WERI-Rb-1 (cell line): ENCODE measurements around the gene SYPL2.

ENCODE experiments used
- DNase-seq: peaks from one replicate; pipeline ENCODE4 v3.0.0-alpha.2; 2020
- H3K27ac ChIP-seq: fragments of 250-450 bp; sonication (Bioruptor Pico); 2 replicates; pipeline ENCODE4 v1.5.1; 2020; ENCODE audit warnings: mild to moderate bottlenecking, moderate library complexity
- H3K27me3 ChIP-seq: fragments of 250-450 bp; sonication (Bioruptor Pico); 2 replicates; pipeline ENCODE4 v1.5.1; 2021; ENCODE audit warnings: mild to moderate bottlenecking, low read depth, moderate library complexity; ENCODE audit not compliant: insufficient read depth, severe bottlenecking
- H3K36me3 ChIP-seq: fragments of 250-450 bp; sonication (Bioruptor Pico); 2 replicates; pipeline ENCODE4 v1.5.1; 2020; ENCODE audit warnings: mild to moderate bottlenecking, moderate library complexity
- H3K4me3 ChIP-seq: 2 replicates; pipeline ENCODE4 v1.5.1; 2011; ENCODE audit warnings: low read depth, mild to moderate bottlenecking, control low read depth, low read length
- H3K9me3 ChIP-seq: fragments of 250-450 bp; sonication (Bioruptor Pico); 2 replicates; pipeline ENCODE4 v1.5.1; 2021; ENCODE audit warnings: mild to moderate bottlenecking, moderate library complexity; ENCODE audit not compliant: severe bottlenecking
- CTCF ChIP-seq: IDR thresholded peaks from 2 replicates; pipeline ENCODE4 v1.5.1; 2011; ENCODE audit warnings: low read depth, mild to moderate bottlenecking, control low read depth, inconsistent platforms, low read length

Gene SYPL2

GRCh38 chr1:109527098-109527811 lies 60.9 kb downstream of the SYPL2 start:
- Histone ChIP-seq H3K27ac (no peak overlapping the region), H3K27me3 (no peaks in the 10 kb centered on the region), H3K36me3 (no peaks in the 10 kb centered on the region), H3K9me3 (peaks cover 6% of the 10 kb centered on the region), H3K4me3 (no peak overlapping the region)
- no peak for TF ChIP-seq CTCF
- DNase-seq: no peak

GRCh38 chr1:109527846-109528695 lies 61.7 kb downstream of the SYPL2 start:
- Histone ChIP-seq H3K9me3 (peaks cover 6% of the 10 kb centered on the region), H3K36me3 (no peaks in the 10 kb centered on the region), H3K27me3 (no peaks in the 10 kb centered on the region), H3K27ac (no peak overlapping the region), H3K4me3 (no peak overlapping the region)
- no peak for DNase-seq
- no peak for TF ChIP-seq CTCF

- no peak overlapping the region for H3K27ac ChIP-seq
- DNase-seq: no peak
- H3K36me3 ChIP-seq: no peaks in the 10 kb centered on the region
- TF ChIP-seq CTCF: no peak
- H3K27me3 ChIP-seq: no peaks in the 10 kb centered on the region
- H3K9me3 ChIP-seq: peaks cover 6% of the 10 kb centered on the region
- H3K4me3 ChIP-seq: no peak overlapping the region
Measured at GRCh38 chr1:109528712-109529111, 62.4 kb downstream of the SYPL2 start.

- Histone ChIP-seq H3K36me3 (no peaks in the 10 kb centered on the region), H3K27me3 (no peaks in the 10 kb centered on the region), H3K9me3 (no peaks in the 10 kb centered on the region), H3K27ac (peak overlapping the region; percentile 54), H3K4me3 (no peak overlapping the region)
- DNase-seq: no peak
- TF ChIP-seq CTCF: no peak
Measured at GRCh38 chr1:109529881-109530456, 63.6 kb downstream of the SYPL2 start.

- H3K27ac ChIP-seq: peak overlapping the region; percentile 54
- peak; percentile 54 for DNase-seq
Measured at GRCh38 chr1:109530457-109531087, 64.2 kb downstream of the SYPL2 start.

More at GRCh38 chr1:109530457-109531087, 64.2 kb downstream of the SYPL2 start:
- Histone ChIP-seq H3K4me3 (no peak overlapping the region), H3K36me3 (no peaks in the 10 kb centered on the region), H3K9me3 (no peaks in the 10 kb centered on the region), H3K27me3 (no peaks in the 10 kb centered on the region)
- no peak for TF ChIP-seq CTCF
